ENCODE data around the gene FSTL4. TPM values are rescaled to one million over a fixed set of nuclear protein-coding genes. Genes with fewer than 3 reads are reported as not detected.

The FSTL4 gene
- total RNA-seq, 1 donor from 2014 or later, result 0.07 TPM

DNA sequence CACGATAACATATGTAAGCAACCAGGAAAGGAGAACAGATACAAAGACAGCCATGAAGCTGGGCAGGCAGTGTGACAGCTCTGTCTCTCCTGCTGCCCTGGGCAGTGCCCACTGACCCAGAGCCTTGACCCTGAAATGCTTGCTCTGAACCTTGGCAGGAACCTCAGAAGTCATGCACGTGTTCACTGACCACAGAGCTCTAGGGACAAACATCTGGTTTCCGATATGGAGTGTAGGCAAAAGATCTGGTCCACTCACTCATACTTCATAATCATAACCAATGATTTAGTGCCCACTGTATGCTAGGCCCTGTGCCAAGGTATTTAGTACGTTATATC, 102.6 kb downstream of the FSTL4 start:
- DNase-seq (ENCODE audit: low spot score), result no peak
- no peak for TF ChIP-seq CTCF (IDR thresholded peaks at IDR 0.05)
- Mint-ChIP-seq H3K27ac (ENCODE audit: unreplicated experiment) (no peak overlapping the region), H3K4me1 (ENCODE audit: low read depth) (no peaks in the 10 kb centered on the region), H3K36me3 (ENCODE audit: low read depth) (no peaks in the 10 kb centered on the region), H3K27me3 (ENCODE audit: low read depth) (peaks cover 10% of the 10 kb centered on the region), H3K4me3 (ENCODE audit: unreplicated experiment) (no peak overlapping the region), H3K9me3 (ENCODE audit: low read depth) (no peaks in the 10 kb centered on the region)

DNA sequence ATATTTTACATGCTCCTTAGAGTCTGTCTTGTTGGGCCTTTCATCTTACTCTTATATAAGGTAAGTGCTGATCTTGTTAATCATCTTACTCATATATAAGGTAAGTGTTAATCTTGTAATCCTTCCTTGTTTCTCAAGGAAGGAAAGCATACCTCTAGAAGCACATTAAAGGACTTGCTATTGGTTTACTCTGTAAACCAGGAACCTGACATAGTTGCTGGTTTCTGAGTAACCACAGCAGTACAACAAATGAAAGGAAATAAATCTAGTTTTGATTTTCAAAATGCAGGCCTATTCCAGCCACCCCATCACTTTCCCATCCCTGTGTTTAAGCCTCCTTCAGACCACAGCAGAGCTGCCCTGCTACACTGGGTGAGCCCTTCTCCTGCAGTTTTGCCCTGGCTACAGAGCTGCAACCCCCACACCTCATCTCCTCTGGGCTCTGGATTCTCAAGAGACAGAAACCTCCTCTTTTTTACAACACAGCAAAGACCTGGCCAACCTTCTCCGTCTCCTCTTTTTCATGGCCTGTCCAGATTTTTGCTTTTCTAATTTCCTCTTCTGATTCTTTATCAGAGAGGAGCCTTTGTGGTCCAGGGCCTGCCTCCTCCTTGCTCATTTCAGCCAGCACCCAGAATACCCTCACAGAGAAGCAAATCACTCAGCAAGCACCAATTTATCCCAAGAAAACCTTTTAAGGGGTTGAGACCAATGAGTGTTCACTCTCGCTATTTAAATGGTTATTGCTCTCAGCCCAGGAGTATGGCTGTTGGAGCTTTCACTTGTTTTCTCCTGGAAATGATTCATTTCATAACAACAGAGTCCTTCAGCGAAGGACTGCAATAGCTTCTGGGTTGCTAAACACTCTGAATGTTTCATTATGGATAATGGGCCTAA, 103.2 kb downstream of the FSTL4 start:
- no peaks in the 10 kb centered on the region for H3K9me3 Mint-ChIP-seq (ENCODE audit: low read depth)
- TF ChIP-seq CTCF (IDR thresholded peaks at IDR 0.05), result no peak
- no peak overlapping the region for H3K4me3 Mint-ChIP-seq (ENCODE audit: unreplicated experiment)
- no peaks in the 10 kb centered on the region for H3K36me3 Mint-ChIP-seq (ENCODE audit: low read depth)
- peaks cover 12% of the 10 kb centered on the region for H3K27me3 Mint-ChIP-seq (ENCODE audit: low read depth)
- DNase-seq (ENCODE audit: low spot score), result no peak
- no peak overlapping the region for H3K27ac Mint-ChIP-seq (ENCODE audit: unreplicated experiment)
- H3K4me1 Mint-ChIP-seq (ENCODE audit: low read depth), result no peaks in the 10 kb centered on the region

DNA sequence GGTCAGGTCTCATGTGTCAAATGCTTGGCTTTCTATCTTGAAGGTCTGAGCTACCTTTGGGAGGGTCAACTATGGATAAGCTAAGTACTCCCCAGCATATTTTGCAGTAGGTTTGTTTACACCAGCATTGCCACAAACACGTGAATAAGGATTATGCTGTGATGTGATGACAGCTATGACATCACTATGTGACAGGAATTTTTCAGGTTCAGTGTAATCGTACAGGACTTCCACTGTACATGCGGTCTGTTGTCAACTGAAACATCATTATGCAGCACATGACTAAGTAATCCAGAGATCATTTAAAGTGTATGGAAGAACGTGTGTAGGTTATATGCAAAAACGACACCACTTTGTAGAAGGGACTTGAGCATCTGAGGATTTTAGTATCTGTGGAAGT, 104.0 kb downstream of the FSTL4 start:
- no peak for DNase-seq (ENCODE audit: low spot score)
- Mint-ChIP-seq H3K27me3 (ENCODE audit: low read depth) (peaks cover 14% of the 10 kb centered on the region), H3K4me3 (ENCODE audit: unreplicated experiment) (no peak overlapping the region), H3K4me1 (ENCODE audit: low read depth) (no peaks in the 10 kb centered on the region), H3K9me3 (ENCODE audit: low read depth) (no peaks in the 10 kb centered on the region), H3K36me3 (ENCODE audit: low read depth) (no peaks in the 10 kb centered on the region), H3K27ac (ENCODE audit: unreplicated experiment) (no peak overlapping the region)
- TF ChIP-seq CTCF (IDR thresholded peaks at IDR 0.05), result no peak

GRCh38 chr5:133506181-133506580, 106.2 kb downstream of the FSTL4 start:
- no peaks in the 10 kb centered on the region for H3K36me3 Mint-ChIP-seq (ENCODE audit: low read depth)
- no peak overlapping the region for H3K4me3 Mint-ChIP-seq (ENCODE audit: unreplicated experiment)
- no peaks in the 10 kb centered on the region for H3K4me1 Mint-ChIP-seq (ENCODE audit: low read depth)
- H3K9me3 Mint-ChIP-seq (ENCODE audit: low read depth), result no peaks in the 10 kb centered on the region
- no peak overlapping the region for H3K27ac Mint-ChIP-seq (ENCODE audit: unreplicated experiment)
- peaks cover 30% of the 10 kb centered on the region for H3K27me3 Mint-ChIP-seq (ENCODE audit: low read depth)
- no peak for DNase-seq (ENCODE audit: low spot score)
- no peak for TF ChIP-seq CTCF (IDR thresholded peaks at IDR 0.05)

GRCh38 chr5:133503511-133503910, 108.8 kb downstream of the FSTL4 start:
- Mint-ChIP-seq H3K36me3 (ENCODE audit: low read depth) (peaks cover 2% of the 10 kb centered on the region), H3K4me3 (ENCODE audit: unreplicated experiment) (no peak overlapping the region), H3K4me1 (ENCODE audit: low read depth) (no peaks in the 10 kb centered on the region), H3K27ac (ENCODE audit: unreplicated experiment) (no peak overlapping the region), H3K27me3 (ENCODE audit: low read depth) (peaks cover 43% of the 10 kb centered on the region), H3K9me3 (ENCODE audit: low read depth) (no peaks in the 10 kb centered on the region)
- no peak for DNase-seq (ENCODE audit: low spot score)
- TF ChIP-seq CTCF (IDR thresholded peaks at IDR 0.05), result no peak
